Measurements from ENCODE around the gene RAC2. TPM values are rescaled to one million over a fixed set of nuclear protein-coding genes. Genes with fewer than 3 reads are reported as not detected.

RAC2 gene
- total RNA-seq, 2 donors from 2014 or later, result 27.4 to 27.6 TPM

DNA sequence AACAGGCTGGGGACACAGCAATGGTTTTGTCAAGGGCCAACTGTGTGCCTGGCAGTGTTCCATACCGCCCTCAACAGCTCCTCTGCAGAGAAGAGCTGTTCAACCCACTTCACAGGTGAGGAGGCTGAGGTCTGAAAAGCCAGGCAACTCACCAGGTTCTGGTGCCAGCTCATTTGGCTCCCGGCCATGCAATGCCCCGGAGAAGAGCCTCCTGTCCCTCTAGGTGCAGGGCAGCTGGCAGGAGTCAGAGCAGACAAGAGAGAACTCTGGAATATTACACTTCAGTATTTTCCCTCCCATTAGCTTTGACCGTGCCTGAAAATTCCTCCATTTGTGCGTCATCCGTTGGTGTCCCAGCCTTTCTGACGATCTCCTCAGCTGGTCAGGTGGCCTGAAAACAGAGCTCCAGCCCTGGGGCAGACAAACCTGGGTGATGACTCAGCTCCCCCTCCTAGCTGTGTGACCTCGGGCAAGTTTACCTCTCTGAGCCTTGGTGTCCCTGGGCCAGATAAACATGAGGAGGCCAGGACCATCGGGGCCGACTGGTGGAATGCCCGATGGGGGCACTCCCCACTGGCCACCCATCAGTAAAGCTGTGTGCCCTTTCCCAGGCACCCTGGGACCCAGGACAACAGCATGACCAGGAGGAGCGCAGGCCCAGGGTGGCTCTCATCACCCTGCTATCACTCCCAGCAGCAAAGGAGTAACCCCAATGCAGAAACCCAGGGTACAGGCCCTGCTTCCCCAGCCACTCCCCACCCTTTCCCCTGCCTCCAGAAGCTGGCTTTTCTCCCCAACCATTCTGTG, 46.4 kb downstream of the RAC2 start:
- no peaks in the 10 kb centered on the region for H3K27me3 ChIP-seq
- no peaks in the 10 kb centered on the region for H3K9me3 ChIP-seq
- H3K9ac ChIP-seq (ENCODE audit: low read depth in 2 of 2, low read length in 2 of 2), result peak overlapping the region; percentile 48 to 70
- peak overlapping the region; percentile 82 for H3K27ac ChIP-seq
- H3K36me3 ChIP-seq, result no peaks in the 10 kb centered on the region
- DNase-seq, result peak; percentile 70
- H3K4me1 ChIP-seq, result peaks cover 31% of the 10 kb centered on the region
- peak overlapping the region; percentile 43 for H3K4me3 ChIP-seq
- TF ChIP-seq, protein P1, sequence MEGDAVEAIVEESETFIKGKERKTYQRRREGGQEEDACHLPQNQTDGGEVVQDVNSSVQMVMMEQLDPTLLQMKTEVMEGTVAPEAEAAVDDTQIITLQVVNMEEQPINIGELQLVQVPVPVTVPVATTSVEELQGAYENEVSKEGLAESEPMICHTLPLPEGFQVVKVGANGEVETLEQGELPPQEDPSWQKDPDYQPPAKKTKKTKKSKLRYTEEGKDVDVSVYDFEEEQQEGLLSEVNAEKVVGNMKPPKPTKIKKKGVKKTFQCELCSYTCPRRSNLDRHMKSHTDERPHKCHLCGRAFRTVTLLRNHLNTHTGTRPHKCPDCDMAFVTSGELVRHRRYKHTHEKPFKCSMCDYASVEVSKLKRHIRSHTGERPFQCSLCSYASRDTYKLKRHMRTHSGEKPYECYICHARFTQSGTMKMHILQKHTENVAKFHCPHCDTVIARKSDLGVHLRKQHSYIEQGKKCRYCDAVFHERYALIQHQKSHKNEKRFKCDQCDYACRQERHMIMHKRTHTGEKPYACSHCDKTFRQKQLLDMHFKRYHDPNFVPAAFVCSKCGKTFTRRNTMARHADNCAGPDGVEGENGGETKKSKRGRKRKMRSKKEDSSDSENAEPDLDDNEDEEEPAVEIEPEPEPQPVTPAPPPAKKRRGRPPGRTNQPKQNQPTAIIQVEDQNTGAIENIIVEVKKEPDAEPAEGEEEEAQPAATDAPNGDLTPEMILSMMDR (IDR thresholded peaks at IDR 0.05), result no peak
- intact Hi-C loops (cut with DNase I), result loop anchor here (1.0 to 5.0 kb wide), 2 partner anchors 31 to 120 kb away; no protein-coding TSS in a partner anchor

DNA sequence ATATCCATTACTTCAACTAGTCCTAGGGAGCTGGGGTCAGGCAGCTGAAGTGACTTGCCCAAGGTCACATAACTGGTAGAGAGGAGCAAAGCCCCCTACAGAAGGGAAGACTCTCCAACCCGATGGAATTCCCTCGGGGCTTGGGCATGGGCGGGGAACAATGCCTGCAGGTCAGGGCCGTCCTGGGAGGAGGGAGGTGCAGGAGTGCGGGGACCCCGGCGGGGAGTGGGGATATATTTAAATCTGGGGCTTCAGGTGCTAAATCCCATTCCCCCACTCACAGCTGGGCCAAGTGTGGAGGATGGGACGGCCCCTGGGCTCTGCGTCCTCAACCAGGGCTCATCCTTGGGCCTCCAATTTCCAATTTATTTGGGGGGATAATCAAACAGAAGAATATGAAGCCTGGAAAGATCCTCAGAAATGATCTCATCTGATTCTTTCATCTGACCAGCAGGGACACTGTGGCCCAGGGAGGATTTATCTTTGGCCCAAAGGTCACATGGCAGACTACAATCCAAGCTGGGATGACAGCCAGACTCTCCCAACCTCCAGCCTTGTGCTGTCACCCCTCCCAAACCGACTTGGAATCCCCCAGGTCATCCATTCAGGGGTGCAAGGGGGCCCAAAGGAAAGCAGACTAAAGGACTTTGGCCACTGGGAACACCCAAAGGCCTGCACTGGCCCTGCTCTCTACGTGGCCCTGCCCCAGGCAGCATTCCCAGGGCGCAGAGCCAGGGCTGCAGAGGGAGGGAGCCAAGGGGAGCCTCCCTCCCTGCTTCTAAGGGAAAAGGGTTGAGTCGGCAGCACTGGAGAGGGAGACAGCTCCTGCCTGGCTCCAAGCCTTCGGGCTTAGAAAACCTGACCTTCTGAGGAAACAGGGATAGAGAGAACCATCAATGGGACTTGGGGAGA, 47.3 kb downstream of the RAC2 start:
- peak overlapping the region; percentile 82 for H3K27ac ChIP-seq
- H3K9ac ChIP-seq (ENCODE audit: low read depth in 2 of 2, low read length in 2 of 2), result peak overlapping the region; percentile 8 to 70
- intact Hi-C loops (cut with DNase I), result loop anchor here (5.0 kb wide), 1 partner anchor 119 kb away; no protein-coding TSS in a partner anchor
- peak; percentile 93 for DNase-seq
- peaks cover 31% of the 10 kb centered on the region for H3K4me1 ChIP-seq
- no peaks in the 10 kb centered on the region for H3K9me3 ChIP-seq
- H3K36me3 ChIP-seq, result no peaks in the 10 kb centered on the region
- TF ChIP-seq, protein P1 (IDR thresholded peaks at IDR 0.05), result peak; percentile 26
- no peaks in the 10 kb centered on the region for H3K27me3 ChIP-seq
- no peak overlapping the region for H3K4me3 ChIP-seq

DNA sequence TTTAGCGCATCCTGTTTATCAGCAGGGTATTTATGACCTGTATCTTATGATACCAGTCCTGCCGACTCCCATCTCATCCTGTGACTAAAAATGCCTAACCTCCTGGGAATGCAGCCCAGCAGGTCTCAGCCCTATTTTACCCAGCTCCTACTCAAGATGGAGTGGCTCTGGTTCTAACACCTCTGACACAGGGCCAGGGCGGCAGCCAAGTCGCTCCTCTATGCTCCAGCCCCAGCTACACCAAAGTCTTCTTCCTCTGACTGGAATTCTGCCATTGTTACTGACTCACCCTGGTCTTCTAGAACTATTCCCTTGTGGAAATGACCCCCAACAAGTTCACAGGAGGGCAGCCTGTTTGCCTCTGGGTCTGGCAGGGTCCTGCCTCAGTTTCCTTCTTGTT, 48.1 kb downstream of the RAC2 start:
- DNase-seq, result no peak
- Histone ChIP-seq H3K4me3 (no peak overlapping the region), H3K27ac (peak overlapping the region; percentile 82), H3K9ac (ENCODE audit: low read depth in 2 of 2, low read length in 2 of 2) (peak overlapping the region in 1 of 2 donors; percentile 70), H3K36me3 (no peaks in the 10 kb centered on the region), H3K4me1 (peaks cover 31% of the 10 kb centered on the region), H3K27me3 (no peaks in the 10 kb centered on the region), H3K9me3 (no peaks in the 10 kb centered on the region)
- TF ChIP-seq, protein P1 (IDR thresholded peaks at IDR 0.05), result no peak
- intact Hi-C loops (cut with DNase I), result loop anchor here (5.0 kb wide), 1 partner anchor 119 kb away; no protein-coding TSS in a partner anchor

DNA sequence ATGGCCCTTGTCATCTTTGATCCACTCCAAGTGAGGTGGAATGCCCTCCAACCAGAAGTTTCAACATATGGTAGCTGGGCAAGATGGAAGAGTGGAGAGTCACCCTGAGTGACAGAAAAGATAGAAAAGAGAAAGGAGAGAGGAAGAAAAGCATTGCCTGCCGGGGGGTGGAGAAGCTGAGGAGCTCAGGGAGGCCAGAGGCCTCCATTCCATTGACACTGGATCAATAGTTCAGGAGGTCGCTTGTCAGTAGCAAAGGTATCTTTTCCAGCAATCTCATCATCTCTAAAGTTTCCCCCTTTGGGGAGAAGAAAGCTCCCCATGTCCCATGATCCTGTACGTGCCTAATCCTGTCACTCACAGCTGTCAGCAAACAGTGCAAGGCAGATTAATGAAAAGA, 49.3 kb downstream of the RAC2 start:
- TF ChIP-seq, protein P1 (IDR thresholded peaks at IDR 0.05), result no peak
- H3K9ac ChIP-seq (ENCODE audit: low read depth in 2 of 2, low read length in 2 of 2), result no peak overlapping the region
- H3K4me3 ChIP-seq, result no peak overlapping the region
- DNase-seq, result no peak
- peaks cover 29% of the 10 kb centered on the region for H3K4me1 ChIP-seq
- H3K27me3 ChIP-seq, result no peaks in the 10 kb centered on the region
- intact Hi-C loops (cut with DNase I), result loop anchor here (5.0 kb wide), 1 partner anchor 117 kb away; no protein-coding TSS in a partner anchor
- H3K9me3 ChIP-seq, result no peaks in the 10 kb centered on the region
- H3K27ac ChIP-seq, result no peak overlapping the region
- no peaks in the 10 kb centered on the region for H3K36me3 ChIP-seq

DNA sequence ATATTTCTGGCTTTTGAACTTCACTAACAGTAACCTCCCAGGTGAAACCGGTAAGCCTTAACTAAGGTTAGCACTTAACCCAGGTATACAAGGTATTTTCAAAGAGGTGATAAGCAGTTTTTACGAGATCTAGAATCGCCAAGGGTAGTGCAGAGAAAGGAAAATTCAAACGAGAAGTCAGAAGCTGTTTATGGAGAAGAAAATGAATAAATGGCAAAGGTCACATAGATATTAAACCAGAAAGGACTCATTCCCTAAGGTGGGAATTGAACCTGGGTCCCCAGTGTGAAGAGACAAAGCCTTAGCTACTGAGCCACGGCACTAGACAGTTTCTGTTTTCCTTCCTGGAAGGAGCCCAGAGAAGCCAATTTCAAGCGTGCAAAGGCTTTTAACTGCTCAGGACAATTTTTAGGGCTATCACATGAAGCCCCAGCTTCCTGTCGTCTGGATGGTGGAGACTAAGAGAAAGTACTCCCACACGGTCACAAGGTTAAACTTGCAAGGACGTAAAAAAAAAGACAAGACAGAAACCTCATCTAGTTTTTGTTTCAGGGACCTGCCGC, 50.4 kb downstream of the RAC2 start:
- Histone ChIP-seq H3K27ac (peak overlapping the region; percentile 56), H3K9ac (ENCODE audit: low read depth in 2 of 2, low read length in 2 of 2) (peak overlapping the region in 1 of 2 donors; percentile 63), H3K27me3 (no peaks in the 10 kb centered on the region), H3K4me1 (peaks cover 26% of the 10 kb centered on the region), H3K36me3 (no peaks in the 10 kb centered on the region), H3K9me3 (no peaks in the 10 kb centered on the region), H3K4me3 (no peak overlapping the region)
- TF ChIP-seq, protein P1 (IDR thresholded peaks at IDR 0.05), result no peak
- DNase-seq, result peak; percentile 75
- intact Hi-C loops (cut with DNase I), result no loop called here

All from colonic mucosa (tissue), 4 donors.